DND-41 (cell line): ENCODE measurements around the gene NRCAM.

ENCODE experiments used
- EZH2 ChIP-seq: IDR thresholded peaks from 3 replicates; pipeline ENCODE4 v1.6.1; 2012; ENCODE audit warnings: borderline replicate concordance, low read depth, mild to moderate bottlenecking, moderate library complexity, low read length, inconsistent platforms; ENCODE audit not compliant: severe bottlenecking
- TF ChIP-seq, protein P1 (sequence below): IDR thresholded peaks from 2 replicates; pipeline ENCODE4 v1.5.1; 2012; ENCODE audit warnings: borderline replicate concordance, low read length, moderate library complexity, mild to moderate bottlenecking; ENCODE audit not compliant: poor library complexity, severe bottlenecking; ENCODE audit errors: extremely low read depth

- TF ChIP-seq, protein P1, sequence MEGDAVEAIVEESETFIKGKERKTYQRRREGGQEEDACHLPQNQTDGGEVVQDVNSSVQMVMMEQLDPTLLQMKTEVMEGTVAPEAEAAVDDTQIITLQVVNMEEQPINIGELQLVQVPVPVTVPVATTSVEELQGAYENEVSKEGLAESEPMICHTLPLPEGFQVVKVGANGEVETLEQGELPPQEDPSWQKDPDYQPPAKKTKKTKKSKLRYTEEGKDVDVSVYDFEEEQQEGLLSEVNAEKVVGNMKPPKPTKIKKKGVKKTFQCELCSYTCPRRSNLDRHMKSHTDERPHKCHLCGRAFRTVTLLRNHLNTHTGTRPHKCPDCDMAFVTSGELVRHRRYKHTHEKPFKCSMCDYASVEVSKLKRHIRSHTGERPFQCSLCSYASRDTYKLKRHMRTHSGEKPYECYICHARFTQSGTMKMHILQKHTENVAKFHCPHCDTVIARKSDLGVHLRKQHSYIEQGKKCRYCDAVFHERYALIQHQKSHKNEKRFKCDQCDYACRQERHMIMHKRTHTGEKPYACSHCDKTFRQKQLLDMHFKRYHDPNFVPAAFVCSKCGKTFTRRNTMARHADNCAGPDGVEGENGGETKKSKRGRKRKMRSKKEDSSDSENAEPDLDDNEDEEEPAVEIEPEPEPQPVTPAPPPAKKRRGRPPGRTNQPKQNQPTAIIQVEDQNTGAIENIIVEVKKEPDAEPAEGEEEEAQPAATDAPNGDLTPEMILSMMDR = no peak
- no peak for TF ChIP-seq EZH2
Observed at GRCh38 chr7:108118959-108119358, 337.3 kb downstream of the NRCAM start.
